GM10248 (cell line): ENCODE measurements around the gene DIABLO.
A peak's percentile ranks its signal among the peaks of the same experiment; 100 is the strongest.
"Not testable (repeated sequence)": the region's sequence is repeated elsewhere in the genome, so short reads cannot be mapped to it uniquely, and the experiment has no call there.

Experiments
- CTCF ChIA-PET: fragments of 300-600 bp; sonication (Branson Sonifier 250); formaldehyde crosslinking; extraction: SDS; loops from one replicate; lab custom pipeline; 2021; ENCODE audit warnings: antibody characterized with exemption; lab: Yijun Ruan, JAX
- POLR2A ChIA-PET: fragments of 350-650 bp; sonication (Branson Sonifier 250); formaldehyde crosslinking; extraction: SDS; loops from one replicate; lab custom pipeline; 2020; ENCODE audit warnings: antibody characterized with exemption; lab: Yijun Ruan, JAX
- DNase-seq: peaks from one replicate; pipeline ENCODE4 v3.0.0; 2012; ENCODE audit errors: extremely low spot score
- CTCF ChIP-seq: IDR thresholded peaks from 2 replicates; pipeline ENCODE4 v1.5.1; 2012; ENCODE audit warnings: mild to moderate bottlenecking, low read depth; ENCODE audit errors: extremely low read depth, missing control alignments, control extremely low read depth

Gene DIABLO

GRCh38 chr12:122225683-122226365, at the start of gene DIABLO:
Gene DIABLO (minus strand): TSS chr12:122226052. CDS start chr12:122226014, 38 bp downstream.
- no peak for TF ChIP-seq CTCF
- CTCF ChIA-PET = interaction anchor here (1.0 to 1.3 kb wide), 2 partner anchors 33 to 38 kb away, joined by 3 to 4 read pairs; no protein-coding TSS in a partner anchor
- POLR2A ChIA-PET = interaction anchor here (0.6 to 1.5 kb wide), 5 partner anchors 14 to 1234 kb away, joined by 3 to 5 read pairs (median 3); partner anchors contain the start of gene ZCCHC8
- DNase-seq = peak; percentile 99

DNA sequence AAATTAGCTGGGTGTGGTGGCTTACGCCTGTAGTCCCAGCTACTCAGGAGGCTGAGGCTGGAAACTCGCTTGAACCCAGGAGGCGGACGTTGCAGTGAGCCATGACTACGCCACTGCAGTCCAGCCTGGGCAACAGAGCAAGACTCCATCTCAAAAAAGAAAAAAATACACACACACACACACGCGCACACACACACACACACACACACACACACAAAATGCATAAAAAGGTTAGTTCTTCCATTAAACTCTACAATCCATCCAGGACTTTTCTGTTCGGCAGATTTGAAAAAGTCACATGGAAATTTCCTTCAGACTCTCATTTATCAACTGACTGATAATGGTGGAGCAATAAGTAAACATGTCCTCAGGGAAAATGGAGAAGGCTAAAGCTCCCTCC, 49.6 kb upstream of the DIABLO start:
- no peak for TF ChIP-seq CTCF
- ChIA-PET CTCF (interaction anchor here (1.4 kb wide), 1 partner anchor 14 kb away, joined by 3 read pairs; no protein-coding TSS in a partner anchor), POLR2A (no interaction called here)

DNA sequence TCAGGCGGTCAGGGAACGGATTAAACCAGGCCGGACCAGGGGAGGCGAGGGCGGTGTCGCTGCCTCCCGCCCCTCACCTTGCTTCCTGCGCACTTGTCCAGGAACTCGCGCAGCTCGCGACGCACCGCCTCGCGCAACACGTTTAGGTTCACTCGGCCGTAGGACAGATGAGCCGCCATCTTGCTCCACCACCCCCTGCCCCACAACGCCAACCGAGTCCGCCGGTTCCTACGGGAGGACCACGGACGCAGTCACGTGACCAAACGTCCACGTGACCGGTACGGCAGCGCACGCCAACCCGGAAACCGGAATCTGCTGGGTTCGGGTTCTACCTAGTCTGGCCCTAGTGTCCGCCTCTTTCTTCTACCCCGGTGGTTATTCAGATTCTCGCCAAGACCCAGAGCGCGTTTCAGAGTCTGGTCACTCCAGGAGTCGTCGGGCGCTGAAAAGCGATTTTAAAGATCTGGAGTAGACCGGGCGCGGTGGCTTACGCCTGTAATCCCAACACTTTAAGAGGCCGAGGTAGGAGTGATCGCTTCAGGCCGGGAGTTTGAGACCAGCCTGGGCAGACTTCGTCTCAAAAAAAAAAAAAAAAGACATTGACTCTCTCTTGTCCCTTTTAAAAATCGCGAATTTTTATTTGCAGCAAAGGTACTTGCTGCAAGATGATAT, 40.5 kb upstream of the DIABLO start, which contains the start of gene VPS33A:
TSS of gene VPS33A (minus strand) at position 265 of the 672 bp plus-strand sequence. CDS start at position 179, 86 bp downstream.
- no peak for TF ChIP-seq CTCF
- POLR2A ChIA-PET = interaction anchor here (0.7 kb wide), 1 partner anchor 150 kb away, joined by 4 read pairs; no protein-coding TSS in a partner anchor
- peak; percentile 96 for DNase-seq
- CTCF ChIA-PET = interaction anchor here (1.5 kb wide), 1 partner anchor 39 kb away, joined by 4 read pairs; no protein-coding TSS in a partner anchor

More for the DNA sequence above, 49.6 kb upstream of the DIABLO start:
- DNase-seq = no peak

DNA sequence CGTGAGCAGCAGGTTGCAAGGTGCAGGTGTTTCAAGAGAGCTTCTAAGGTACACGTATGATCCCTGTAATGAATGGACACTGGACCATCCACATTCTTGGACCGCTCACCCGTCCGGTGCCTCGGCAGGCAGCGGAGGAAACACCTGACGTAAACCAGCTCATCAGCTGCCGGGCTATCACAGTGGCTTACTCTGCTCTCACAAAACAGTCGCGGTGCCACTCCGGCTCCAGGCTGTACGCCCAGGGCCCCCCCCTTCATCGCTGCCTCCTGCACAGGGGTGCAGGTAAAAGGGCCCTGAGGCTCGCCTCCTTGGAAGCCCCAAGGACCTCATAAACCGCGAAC, 40.0 kb upstream of the DIABLO start:
- CTCF ChIA-PET = interaction anchor here (1.5 kb wide), 1 partner anchor 38 kb away, joined by 4 read pairs; no protein-coding TSS in a partner anchor
- POLR2A ChIA-PET = no interaction called here
- TF ChIP-seq CTCF = no peak
- no peak for DNase-seq

DNA sequence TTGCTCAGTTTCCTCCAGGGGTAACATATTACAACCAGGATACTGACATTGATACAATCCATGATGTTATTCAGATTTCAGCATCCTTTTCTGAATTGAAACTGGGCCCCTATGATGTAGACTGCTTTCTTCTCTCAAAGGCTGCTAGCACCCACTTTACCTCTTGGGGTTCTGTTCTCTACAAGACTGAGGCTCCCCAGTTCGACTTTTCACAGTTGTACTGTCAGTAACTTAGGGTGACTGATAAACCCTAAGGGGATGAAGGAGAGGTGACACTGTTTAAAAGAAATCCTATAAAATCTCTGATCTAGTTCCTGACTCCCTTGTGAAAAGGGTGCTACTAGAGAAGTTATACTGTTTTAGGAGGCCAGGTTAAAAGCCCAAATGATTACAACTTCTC, 39.6 kb upstream of the DIABLO start:
- TF ChIP-seq CTCF = no peak
- CTCF ChIA-PET = no interaction called here
- DNase-seq = no peak
- POLR2A ChIA-PET = no interaction called here

- POLR2A ChIA-PET, DNase-seq: not testable (repeated sequence)
- CTCF ChIA-PET = interaction anchor here (1.2 to 1.3 kb wide), 2 partner anchors 14 to 50 kb away, joined by 3 read pairs; no protein-coding TSS in a partner anchor
Measured at GRCh38 chr12:122260735-122261134, 34.9 kb upstream of the DIABLO start.

DNA sequence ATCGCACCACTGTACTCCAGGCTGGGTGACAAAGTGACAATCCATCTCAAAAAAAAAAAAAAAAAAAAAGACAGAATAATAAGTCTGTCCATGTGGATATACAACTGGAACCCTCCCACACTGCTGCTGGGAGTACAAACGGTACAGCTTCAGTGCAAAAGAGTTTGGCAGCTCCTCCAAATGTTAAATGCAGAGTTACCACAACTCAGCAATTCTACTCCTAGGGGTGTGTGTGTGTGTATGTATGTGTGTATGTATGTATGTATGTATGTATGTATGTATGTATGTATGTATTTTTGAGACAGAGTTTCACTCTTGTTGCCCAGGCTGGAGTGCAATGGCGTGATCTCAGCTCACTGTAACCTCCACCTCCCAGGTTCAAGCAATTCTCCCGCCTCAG, 33.1 kb upstream of the DIABLO start:
- CTCF ChIA-PET, DNase-seq, POLR2A ChIA-PET: not testable (repeated sequence)

GRCh38 chr12:122258462-122258861, 32.6 kb upstream of the DIABLO start:
- CTCF ChIA-PET, POLR2A ChIA-PET, DNase-seq: not testable (repeated sequence)
